NCI-H748 treated with DMSO at 0.1 percent for 48 hours (cell line): ENCODE data around the gene ZNF438.
A peak's percentile ranks its signal among the peaks of the same experiment; 100 is the strongest.

ENCODE experiments used
- DNase-seq: peaks from one replicate; lab custom pipeline; 2025; lab: John Stamatoyannopoulos, UW

Gene ZNF438

GRCh38 chr10:30846710-30847109 lies 185.0 kb downstream of the ZNF438 start:
- no peak for DNase-seq

- DNase-seq = no peak
These were observed 188.8 kb downstream of the ZNF438 start for GRCh38 chr10:30842894-30843293.

- DNase-seq = no peak
These were observed 189.5 kb downstream of the ZNF438 start for GRCh38 chr10:30842185-30842584.

GRCh38 chr10:30840395-30841050 lies 191.1 kb downstream of the ZNF438 start:
- no peak for DNase-seq

GRCh38 chr10:30839652-30840051 lies 192.0 kb downstream of the ZNF438 start:
- DNase-seq = no peak

GRCh38 chr10:30836406-30836805 lies 195.3 kb downstream of the ZNF438 start:
- DNase-seq = no peak

GRCh38 chr10:30835146-30835545 lies 196.5 kb downstream of the ZNF438 start:
- DNase-seq = no peak

- DNase-seq = no peak
These were observed 197.0 kb downstream of the ZNF438 start for GRCh38 chr10:30834651-30835050.

- DNase-seq = no peak
These were observed 197.5 kb downstream of the ZNF438 start for GRCh38 chr10:30834153-30834552.

- DNase-seq = no peak
These were observed 198.1 kb downstream of the ZNF438 start for GRCh38 chr10:30833628-30833970.

GRCh38 chr10:30832749-30833627 lies 198.7 kb downstream of the ZNF438 start:
- no peak for DNase-seq

GRCh38 chr10:30832001-30832748 lies 199.5 kb downstream of the ZNF438 start:
- DNase-seq = peak; percentile 3

GRCh38 chr10:30831426-30831825 lies 200.2 kb downstream of the ZNF438 start:
- DNase-seq = no peak

- peak; percentile 56 for DNase-seq
These were observed 201.1 kb downstream of the ZNF438 start for GRCh38 chr10:30830315-30831230.

GRCh38 chr10:30829901-30830300 lies 201.8 kb downstream of the ZNF438 start:
- DNase-seq = no peak

GRCh38 chr10:30828680-30829079 lies 203.0 kb downstream of the ZNF438 start:
- DNase-seq = no peak

- no peak for DNase-seq
These were observed 203.5 kb downstream of the ZNF438 start for GRCh38 chr10:30828164-30828563.

GRCh38 chr10:30827531-30828120 lies 204.0 kb downstream of the ZNF438 start:
- peak; percentile 5 for DNase-seq

GRCh38 chr10:30826679-30827078 lies 205.0 kb downstream of the ZNF438 start:
- no peak for DNase-seq

- no peak for DNase-seq
These were observed 206.2 kb downstream of the ZNF438 start for GRCh38 chr10:30825495-30825894.

GRCh38 chr10:30825022-30825421 lies 206.6 kb downstream of the ZNF438 start:
- DNase-seq = no peak
